NOMO-1 treated with dmso at 0.1 percent for 144 hours (cell line): Measurements from ENCODE around the gene PTPMT1.
"Not testable (repeated sequence)": the region's sequence is repeated elsewhere in the genome, so short reads cannot be mapped to it uniquely, and the experiment has no call there.

Source experiments
- DNase-seq: peaks from one replicate; lab custom pipeline; 2025; ENCODE audit not compliant: unreplicated experiment; lab: John Stamatoyannopoulos, UW

PTPMT1 gene

GRCh38 chr11:47545298-47545697 is 20.1 kb upstream of the PTPMT1 start:
- DNase-seq: no peak

GRCh38 chr11:47546274-47546673 is 19.1 kb upstream of the PTPMT1 start:
- DNase-seq: not testable (repeated sequence)

GRCh38 chr11:47550288-47551047 is 14.9 kb upstream of the PTPMT1 start:
- no peak for DNase-seq

GRCh38 chr11:47551086-47551485 is 14.3 kb upstream of the PTPMT1 start:
- DNase-seq: no peak

GRCh38 chr11:47552056-47552565 is 13.3 kb upstream of the PTPMT1 start:
- no peak for DNase-seq

GRCh38 chr11:47552566-47553405 is 12.6 kb upstream of the PTPMT1 start, which contains the start of gene CELF1:
TSS of gene CELF1 (minus strand) at chr11:47553132. CDS start at chr11:47499523, 53,609 bp downstream.
- DNase-seq: peak; percentile 82

GRCh38 chr11:47553406-47553743 is 12.0 kb upstream of the PTPMT1 start:
- no peak for DNase-seq

GRCh38 chr11:47557004-47557403 is 8.4 kb upstream of the PTPMT1 start:
- not testable (repeated sequence) for DNase-seq

GRCh38 chr11:47558695-47559094 is 6.7 kb upstream of the PTPMT1 start:
- no peak for DNase-seq

- DNase-seq: no peak
These were observed 5.0 kb upstream of the PTPMT1 start for GRCh38 chr11:47560426-47560825.

GRCh38 chr11:47562393-47562792 is 3.0 kb upstream of the PTPMT1 start:
- not testable (repeated sequence) for DNase-seq

- DNase-seq: not testable (repeated sequence)
These were observed 1.0 kb upstream of the PTPMT1 start for GRCh38 chr11:47564366-47564765.

- no peak for DNase-seq
These were observed 463 bp upstream of the PTPMT1 start for GRCh38 chr11:47564933-47565339.

GRCh38 chr11:47566149-47566698 is 825 bp downstream of the PTPMT1 start:
- DNase-seq: no peak

- DNase-seq: no peak
These were observed 4.2 kb downstream of the PTPMT1 start for GRCh38 chr11:47569646-47570045.

GRCh38 chr11:47570651-47571356 is 5.4 kb downstream of the PTPMT1 start:
- no peak for DNase-seq

- no peak for DNase-seq
These were observed 5.9 kb downstream of the PTPMT1 start for GRCh38 chr11:47571357-47571729.

- no peak for DNase-seq
These were observed 6.5 kb downstream of the PTPMT1 start for GRCh38 chr11:47571895-47572294.

GRCh38 chr11:47572715-47573255 is 7.4 kb downstream of the PTPMT1 start:
- DNase-seq: no peak

GRCh38 chr11:47573321-47573720 is 7.9 kb downstream of the PTPMT1 start:
- DNase-seq: no peak
